Urothelium cell line (cell line): ENCODE data around the gene ANKRD65.
A peak's percentile ranks its signal among the peaks of the same experiment; 100 is the strongest.
"Not testable (repeated sequence)": the region's sequence is repeated elsewhere in the genome, so short reads cannot be mapped to it uniquely, and the experiment has no call there.

Experiments
- DNase-seq: peaks from one replicate; pipeline ENCODE4 v3.0.0; 2011; ENCODE audit warnings: low spot score, mixed read lengths
- FAIRE-seq: peaks from 2 replicates; lab custom pipeline; 2011; peaks lifted over from hg19 to GRCh38; lab: Jason Lieb, UNC

ANKRD65 gene

DNA sequence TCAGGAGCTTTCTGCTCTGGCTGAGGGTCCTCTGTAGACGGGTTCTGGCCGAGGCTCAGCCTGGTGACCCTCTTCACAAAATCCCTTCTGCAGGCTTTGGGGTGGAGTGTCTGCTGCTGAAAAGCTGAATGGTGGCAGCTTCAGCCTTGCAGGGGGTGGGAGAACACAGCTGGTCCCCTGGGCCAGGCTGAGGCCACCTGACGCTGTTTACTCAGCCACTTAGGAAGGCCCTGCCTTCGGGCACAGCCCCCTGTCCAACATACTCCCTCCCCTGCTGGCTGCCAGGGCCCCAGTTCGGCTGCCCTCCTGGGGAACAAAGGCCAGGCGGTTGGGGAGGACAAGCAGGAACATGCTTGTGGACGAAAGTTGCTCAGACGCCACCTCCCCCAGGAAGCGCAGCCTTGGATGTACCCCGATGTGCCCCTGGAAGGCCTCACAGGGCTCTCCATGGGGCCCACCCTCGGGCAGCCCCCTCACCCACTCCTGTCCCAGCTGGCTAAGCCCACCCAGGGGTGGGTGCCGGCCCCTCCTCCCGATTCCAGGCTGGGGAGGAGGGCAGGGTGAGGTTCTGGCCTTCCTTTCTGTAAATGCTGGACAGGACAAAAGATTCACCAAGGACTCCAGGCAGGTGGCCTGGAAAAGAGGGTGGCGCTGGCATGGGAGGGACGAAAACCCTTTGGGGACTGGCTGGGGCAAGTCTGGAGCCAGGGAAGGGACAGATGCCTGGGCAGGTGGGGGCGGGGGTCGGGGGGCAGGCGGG lies at the start of gene ANKRD65:
ANKRD65 (minus strand) TSS at position 130 of the 760 bp plus-strand sequence. CDS start 271 bp downstream, outside the sequence.
- DNase-seq (no peak), FAIRE-seq (no peak)

DNA sequence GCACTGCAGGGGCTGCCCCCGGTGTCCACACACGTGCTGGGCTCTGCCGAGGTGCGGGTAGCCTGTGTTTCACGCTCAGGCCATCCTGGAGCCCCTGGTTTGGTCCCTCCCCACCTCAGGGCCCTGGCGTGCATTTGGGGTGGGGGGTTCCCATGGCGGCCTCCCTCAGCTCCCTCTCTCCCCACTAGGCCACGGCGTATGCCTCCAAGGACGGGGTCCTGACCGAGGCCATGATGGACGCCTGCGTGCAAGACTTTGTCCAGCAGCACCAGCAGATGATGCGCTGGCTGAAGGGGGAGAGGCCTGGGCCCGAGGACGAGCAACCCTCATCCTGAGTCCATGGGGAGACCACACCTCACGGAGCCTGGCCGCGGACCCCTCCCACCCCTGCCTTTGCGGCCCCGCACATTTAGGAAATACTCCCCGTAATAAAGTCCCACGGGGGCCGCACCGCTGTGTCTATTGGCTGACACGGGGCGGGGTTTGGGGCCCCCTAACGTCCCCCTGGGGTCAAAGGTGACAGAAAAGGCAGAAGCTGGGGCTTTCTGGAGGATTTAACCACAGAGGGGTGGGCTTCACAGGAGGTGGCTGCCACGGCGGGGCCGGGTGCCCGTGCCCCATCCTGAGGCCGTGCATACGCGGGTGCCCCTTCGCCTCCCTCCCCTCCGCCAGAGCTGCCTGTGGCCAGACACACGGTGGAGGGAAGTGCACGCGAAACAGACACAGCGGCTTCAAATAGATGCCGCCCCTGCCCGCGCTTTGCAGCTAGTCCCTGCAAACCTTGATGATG lies 47.3 kb upstream of the ANKRD65 start:
- not testable (repeated sequence) for FAIRE-seq, DNase-seq

DNA sequence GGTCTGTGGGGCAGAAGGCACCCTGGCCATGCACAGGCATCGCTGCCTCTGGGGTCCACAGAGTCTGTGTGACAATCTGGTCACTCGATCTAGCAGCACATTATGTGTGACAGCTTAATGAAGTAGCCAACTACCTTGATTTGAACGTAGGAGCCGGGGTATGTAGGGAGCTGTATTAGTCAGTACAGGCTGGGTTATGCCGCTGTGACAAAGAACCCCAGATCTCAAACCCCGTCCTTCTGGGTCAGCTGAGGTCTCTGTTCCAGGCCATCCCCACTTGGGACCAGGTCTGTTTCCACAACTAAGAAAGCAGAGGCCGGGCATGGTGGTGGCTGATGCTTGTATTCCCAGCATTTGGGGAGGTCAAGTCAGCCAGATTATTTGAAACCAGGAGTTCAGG lies 42.2 kb upstream of the ANKRD65 start:
- FAIRE-seq (no peak), DNase-seq (no peak)

DNA sequence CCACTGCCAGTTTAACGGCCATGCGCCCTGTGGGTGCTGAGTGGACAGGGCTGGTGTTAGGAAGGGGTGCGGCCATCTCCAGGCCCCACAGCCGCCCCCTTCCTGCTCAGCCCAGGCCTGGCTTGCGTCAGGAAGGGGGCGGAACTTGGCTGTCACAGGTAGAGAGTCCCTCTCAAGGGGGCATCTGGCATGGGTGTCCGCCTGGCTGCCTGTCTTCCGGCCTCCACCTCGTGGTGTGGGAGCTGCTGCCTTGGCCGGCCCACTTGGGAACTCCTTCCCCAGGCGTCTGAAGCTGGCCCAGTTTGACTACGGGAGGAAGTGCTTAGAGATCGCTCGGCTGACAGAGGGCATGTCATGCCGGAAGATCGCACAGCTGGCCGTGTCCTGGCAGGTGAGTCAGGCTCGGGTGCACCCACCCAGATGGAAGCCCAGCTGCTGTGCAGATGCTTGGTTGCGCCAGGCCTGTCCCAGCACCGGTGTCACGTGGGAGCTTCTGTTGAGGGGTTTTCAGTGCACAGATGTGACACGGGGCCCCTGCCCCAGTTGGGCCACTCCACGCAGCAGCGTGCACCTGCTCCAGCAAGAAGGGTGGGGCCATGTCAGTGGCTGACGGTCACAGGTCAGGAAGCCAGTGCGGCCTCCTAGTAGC lies 41.4 kb upstream of the ANKRD65 start:
- FAIRE-seq (no peak), DNase-seq (no peak)

DNA sequence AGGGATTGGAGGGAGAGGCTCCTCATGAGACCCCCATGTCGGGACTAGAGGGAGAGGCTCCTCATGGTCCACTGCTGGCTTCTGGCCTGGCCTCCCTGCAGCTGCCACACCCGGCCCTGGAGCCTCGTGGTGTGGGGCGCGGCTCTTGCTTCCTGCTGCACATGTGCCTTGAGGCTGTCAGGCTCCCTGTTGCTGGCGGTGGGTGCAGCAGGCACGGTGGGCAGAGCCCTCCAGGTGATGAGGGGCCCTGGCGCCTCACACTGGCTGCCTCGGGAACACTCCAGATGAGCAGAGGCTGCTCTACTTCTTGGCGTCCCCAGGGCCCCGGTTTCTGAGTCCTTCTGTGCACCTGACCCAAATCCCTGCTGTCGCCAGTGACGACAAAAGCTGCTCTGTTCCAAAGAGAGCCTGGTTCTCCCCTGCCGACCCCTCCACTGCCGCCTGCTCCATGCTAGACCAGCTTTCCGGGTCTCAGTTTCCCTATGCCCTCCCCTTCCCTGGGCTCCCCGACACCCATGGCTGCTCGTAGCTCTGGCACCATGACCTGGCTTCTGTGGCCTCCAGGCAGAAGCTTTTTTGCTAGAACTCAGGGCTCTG lies 40.7 kb upstream of the ANKRD65 start:
- DNase-seq (no peak), FAIRE-seq (no peak)

DNA sequence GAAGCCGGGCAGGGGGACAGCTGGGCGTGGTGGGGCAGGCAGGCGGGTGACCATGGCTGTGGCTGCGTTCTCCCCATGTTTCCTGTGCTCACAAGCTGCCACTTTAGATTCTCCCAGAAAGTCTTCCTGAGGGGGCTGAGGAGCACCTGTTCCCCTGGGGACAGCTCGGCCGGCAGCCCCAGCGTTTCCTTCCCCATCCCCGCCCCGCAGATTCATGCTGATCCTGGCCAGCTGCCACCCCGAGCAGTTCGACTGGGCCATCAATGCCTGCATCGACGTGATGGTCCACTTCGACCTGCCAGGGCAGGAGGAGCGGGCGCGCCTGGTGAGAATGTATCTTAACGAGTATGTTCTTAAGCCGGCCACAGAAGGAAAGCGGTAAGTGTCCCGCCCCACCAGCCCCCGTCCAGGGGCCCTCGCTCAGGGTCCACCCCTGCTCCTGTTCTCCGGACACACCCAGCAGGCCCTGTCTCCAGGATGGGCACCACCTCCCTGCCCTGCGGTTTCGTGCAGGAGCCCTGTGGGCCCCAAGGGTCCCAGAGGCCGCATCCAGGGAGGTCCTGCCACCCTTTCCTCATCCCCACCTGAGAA lies 39.6 kb upstream of the ANKRD65 start:
- FAIRE-seq (no peak), DNase-seq (no peak)

DNA sequence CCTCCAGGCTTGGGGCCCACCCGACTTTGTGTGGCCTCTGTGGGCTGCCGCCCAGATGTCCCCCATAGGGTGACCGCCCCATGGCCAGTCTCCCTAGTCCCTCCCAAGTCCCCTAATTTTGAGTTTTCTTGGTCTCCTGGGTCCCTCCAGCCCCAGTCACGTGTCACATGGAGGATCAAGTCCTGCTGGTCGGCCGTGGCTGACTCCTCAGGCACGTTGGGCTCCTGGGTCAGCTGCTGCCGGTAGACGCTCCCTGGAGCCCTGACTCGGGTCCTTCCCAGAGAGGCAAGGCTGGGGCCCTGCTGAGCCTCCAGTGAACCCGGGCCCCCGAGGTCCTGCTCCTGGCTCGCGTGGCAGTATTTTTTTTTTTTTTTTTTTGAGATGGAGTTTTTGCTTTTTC lies 38.6 kb upstream of the ANKRD65 start:
- FAIRE-seq, DNase-seq: not testable (repeated sequence)

DNA sequence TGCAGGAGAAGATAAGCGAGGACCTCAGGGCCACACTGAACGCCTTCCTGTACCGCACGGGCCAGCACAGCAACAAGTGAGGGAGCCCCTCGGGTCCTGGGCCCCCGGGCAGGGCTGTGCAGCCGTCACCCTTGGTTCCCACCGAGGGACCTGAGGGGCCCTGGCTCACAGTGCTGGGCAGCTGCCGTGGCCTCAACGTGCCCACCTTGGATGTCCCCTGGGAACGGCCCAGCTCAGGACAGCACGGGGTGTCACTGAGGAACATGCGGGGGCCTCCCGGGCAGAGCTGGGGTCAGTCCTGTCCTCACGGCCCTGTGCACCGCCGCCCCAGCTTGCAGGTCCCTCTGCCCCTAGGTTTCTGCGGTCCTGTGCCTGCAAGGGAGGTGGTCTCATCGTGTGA lies 38.1 kb upstream of the ANKRD65 start:
- DNase-seq, FAIRE-seq: not testable (repeated sequence)

DNA sequence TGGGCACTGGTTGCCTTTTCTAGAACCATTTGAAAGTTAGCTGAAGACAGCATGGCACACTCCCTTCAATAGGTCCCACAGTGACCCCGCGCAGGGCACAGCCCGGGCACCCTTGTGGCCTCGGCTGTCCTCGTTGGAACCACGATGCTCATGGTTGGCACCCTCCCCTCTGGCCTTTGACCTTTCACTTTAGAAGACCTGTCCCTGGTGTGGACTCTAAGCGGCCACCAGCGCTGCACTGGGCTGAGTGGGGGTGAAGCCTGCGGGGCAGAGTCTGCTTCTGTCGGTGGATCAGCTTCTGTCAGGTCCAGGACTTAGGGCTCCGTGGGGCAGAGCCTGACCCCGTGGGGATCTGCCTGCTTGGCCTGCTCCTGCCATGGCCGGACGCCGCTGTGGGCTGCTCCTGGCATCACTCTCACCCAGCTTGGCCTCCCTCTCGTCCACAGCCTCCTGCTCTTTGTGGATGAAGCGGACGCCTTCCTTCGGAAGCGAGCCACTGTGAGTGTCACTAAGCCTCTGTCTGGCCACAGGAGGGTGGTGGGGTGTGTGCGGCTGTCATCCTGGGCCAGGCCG lies 35.7 kb upstream of the ANKRD65 start:
- DNase-seq, FAIRE-seq: not testable (repeated sequence)

DNA sequence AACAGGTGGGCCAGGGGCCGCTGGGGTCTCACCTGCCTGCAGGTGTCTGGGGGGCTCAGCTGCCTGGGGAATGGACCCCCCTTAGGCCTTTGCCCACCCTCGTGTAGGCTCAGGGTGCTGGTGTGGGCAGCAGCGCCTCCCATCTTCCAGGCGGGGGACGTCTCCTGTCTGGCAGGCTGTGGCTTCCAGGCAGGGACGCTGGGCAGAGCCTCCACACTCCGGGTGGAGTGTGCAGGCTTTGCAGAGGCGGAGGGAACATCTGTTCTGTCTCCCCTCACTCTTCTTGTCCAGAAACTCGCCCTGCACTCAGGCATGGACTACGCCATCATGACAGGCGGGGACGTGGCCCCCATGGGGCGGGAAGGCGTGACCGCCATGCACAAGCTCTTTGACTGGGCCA lies 34.9 kb upstream of the ANKRD65 start:
- not testable (repeated sequence) for DNase-seq, FAIRE-seq

DNA sequence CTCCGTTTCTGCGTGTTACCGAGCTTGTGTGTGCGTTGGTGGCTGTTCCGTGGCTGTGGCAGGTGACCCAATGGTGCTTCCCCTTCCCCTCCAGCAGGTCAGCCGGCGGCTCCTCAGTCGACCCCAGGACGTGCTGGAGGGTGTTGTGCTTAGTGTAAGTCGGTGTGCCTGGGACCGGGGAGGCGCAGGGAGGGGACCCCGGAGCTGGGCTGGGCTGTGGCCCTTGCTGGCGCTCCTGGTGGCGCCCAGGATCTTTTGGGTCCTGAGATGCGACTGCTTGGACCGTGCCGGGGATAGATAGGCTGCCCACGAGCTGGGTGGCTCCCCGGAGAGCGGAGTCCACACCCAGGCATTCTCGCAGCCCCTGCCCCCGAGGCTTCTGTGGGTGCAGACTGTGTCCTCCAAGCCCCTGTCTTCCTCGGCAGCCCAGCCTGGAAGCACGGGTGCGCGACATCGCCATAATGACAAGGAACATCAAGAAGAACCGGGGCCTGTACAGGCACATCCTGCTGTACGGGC lies 34.3 kb upstream of the ANKRD65 start:
- no peak for DNase-seq
- FAIRE-seq = no peak

DNA sequence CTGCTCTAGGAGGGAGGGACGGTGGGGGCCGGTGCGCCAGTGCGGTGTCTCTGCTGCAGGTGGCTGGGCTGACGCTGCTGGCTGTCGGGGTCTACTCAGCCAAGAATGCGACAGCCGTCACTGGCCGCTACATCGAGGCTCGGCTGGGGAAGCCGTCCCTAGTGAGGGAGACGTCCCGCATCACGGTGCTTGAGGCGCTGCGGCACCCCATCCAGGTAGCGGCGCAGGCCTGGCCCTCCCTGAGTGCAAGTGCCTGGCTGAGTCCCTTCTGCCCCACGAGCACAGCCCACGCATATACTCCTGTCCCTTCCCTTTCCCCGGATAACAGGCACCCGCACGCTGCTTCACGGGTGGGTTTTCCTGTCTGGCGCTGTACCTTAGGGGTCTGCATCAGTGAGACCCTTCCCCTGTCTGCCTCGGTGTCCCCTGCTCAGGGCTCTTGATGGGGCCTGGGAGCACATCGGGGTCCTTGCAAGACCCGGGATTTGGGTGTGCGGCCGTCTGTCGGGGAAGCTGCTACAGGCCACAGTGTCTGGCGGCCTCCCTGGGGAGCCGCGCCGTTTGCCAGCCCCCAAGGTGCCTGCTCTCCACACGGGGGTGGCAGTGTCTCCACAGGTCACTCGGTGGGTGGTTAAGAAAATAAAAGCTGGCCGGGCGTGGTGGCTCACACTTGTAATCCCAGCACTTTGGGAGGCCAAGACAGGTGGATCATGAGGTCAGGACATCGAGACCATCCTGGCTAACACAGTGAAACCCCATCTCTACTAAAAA lies 33.4 kb upstream of the ANKRD65 start:
- not testable (repeated sequence) for DNase-seq, FAIRE-seq

DNA sequence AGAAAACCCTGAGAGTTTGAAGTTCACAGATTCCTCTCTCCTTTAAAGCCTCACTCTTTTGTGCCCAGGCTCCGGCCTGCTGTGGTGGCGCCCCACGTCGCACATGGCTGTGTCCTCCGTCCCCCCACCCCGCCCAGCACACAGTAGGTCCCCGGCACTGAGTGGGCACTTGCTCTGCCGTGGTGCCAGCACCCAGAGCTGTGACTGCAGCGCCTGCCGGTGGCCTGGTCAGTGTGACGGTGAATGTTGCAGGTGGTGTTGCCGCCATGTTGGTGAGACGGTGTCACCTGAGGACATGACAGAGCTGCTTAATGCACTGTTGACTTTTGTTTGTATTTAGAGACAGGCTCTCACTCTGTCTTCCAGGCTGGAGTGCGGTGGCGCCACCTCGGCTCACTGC lies 31.8 kb upstream of the ANKRD65 start:
- no peak for DNase-seq
- FAIRE-seq = no peak

DNA sequence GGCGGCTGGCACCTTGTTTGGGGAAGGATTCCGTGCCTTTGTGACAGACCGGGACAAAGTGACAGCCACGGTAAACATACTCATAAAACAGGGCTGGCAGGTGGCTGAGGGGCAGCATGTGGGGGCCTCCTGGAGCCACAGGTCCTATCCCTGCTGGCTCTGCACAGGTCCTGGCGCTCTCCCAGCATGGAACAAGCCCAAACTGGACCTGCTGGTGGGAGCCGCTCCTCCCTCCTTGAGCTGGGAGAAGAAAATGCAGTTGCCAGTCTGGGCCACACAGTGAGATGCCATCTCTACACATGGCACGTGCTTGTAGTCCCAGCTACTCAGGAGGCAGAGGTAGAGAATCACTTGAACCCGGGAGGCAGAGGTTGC lies 31.3 kb upstream of the ANKRD65 start:
- not testable (repeated sequence) for DNase-seq, FAIRE-seq

DNA sequence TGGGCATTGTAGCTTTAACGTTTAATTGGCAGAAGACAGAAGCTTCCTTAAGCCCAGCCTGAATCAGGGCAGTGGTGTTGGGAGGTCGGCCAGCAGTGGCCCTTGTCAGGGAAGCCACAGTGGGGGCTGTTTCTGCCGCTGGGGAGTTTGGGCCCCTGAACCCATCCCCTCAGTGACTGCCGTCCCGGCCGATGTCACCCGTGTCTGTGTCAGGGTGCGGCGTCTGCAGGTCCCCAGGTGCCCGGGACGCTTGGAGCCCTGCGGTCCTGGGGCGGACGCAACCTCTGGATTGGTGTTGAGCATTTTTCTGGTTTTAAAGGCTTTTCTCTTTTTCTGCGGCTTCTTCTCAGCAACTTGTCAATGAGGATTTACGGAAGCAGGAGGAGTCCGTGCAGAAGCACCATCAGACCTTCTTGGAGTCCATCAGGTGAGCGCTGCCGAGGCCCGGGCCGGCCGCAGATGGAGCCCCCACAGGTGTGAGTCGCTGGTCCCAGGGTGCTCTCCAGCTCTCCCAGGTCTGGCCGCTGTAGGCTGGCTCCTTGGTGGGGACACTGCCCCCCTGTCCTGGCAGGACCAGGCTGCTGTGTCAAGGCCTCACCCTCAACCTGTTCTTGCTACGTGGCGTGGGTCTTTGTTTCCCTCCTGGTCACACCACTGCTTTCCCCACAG lies 30.8 kb upstream of the ANKRD65 start:
- DNase-seq (no peak), FAIRE-seq (no peak)

DNA sequence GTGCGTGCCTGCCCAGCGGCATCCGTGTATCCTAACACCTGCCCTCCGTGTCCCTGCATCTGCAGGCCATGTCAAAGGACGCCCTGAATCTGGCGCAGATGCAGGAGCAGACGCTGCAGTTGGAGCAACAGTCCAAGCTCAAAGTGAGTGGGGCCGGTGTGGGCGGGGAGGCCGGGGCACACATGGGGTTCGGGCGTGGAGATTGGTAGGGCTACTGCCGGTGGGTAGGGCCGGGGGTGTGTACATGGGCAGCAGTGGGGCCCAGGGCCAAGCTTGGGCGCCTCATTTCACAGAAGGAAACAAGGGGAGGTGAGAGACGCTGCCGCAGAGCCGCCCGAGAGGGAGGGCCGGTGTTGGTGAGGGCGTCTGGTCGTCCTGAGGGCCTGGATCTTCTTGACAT lies 29.5 kb upstream of the ANKRD65 start:
- peak; percentile 75 for FAIRE-seq
- not testable (repeated sequence) for DNase-seq

DNA sequence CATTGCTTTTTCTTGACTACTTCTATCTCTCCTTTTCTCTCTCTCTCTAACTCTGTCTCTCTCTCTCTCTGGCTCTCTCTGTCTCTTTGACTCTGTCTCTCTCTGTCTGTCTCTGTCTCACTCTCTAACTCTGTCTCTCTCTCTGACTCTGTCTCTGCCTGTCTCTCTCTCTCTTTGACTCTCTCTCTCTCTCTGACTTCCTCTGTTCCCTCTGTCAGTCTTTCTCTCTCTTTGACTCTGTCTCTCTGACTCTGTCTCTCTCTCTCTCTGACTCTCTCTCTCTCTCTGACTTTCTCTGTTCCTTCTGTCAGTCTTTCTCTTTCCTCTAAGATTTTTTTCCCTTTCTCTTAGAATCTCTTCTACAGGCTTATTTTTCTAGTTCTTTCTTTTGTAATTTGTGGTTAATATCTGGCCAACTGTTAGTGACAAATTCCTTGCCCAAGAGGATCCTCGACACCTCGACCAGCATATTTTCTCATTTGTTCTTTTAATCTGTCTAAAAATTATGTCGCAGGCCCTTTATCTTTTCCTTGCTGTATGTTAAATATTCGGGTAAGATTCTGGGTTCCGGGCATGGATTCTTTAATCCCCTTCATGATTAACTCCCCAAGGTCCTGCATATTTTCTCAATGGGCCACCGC lies 28.1 kb upstream of the ANKRD65 start, which contains the start of gene ATAD3C:
ATAD3C (plus strand) TSS at position 591 of the 641 bp plus-strand sequence. CDS start 995 bp downstream, outside the sequence.
- FAIRE-seq = no peak
- DNase-seq = no peak

DNA sequence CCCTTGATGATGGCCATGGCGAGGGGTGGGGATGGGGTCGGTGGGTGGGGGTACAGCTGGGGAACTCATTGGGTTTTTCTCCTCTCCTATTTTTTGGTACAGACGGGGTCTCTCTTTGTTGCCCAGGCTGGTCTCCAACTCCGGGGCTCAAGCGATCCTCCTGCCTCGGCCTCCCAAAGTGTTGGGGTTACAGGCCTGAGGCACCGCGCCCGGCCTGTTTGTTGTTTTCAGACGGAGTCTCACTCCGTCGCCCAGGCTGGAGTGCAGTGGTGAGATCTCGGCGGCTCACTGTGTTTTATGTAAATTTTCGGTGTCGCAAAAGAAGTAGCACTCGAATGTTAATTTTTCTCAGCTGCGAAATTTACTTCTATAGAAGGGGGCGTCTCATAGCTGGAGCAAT lies 25.6 kb upstream of the ANKRD65 start:
- DNase-seq, FAIRE-seq: not testable (repeated sequence)
